A549 (cell line): Measurements from ENCODE around the gene VAMP3. TPM values are rescaled to one million over a fixed set of nuclear protein-coding genes. Genes with fewer than 3 reads are reported as not detected.

ENCODE experiments used
- ATAC-seq, 2 experiments: fragments of 200-7000 bp in 1 of 2; fragments of >200 bp in 1 of 2; cut with Nextera tagmentation in 1 of 2; cut with Tn5 transposase in 1 of 2; 3 replicates each; pipeline versions ENCODE4 v1.8.0 to v1.9.1; 2018 to 2020; ENCODE audit warnings: mild to moderate bottlenecking in 1 of 2, moderate library complexity in 1 of 2
- CTCF ChIA-PET: fragments of 300-600 bp; sonication (Branson Sonifier 250); formaldehyde crosslinking; extraction: SDS; loops from one replicate; lab custom pipeline; 2021; ENCODE audit warnings: antibody characterized with exemption, inconsistent platforms; lab: Yijun Ruan, JAX
- POLR2A ChIA-PET: fragments of 350-600 bp; formaldehyde crosslinking; extraction: SDS; loops from one replicate; lab custom pipeline; 2021; ENCODE audit warnings: antibody characterized with exemption, inconsistent platforms; lab: Yijun Ruan, JAX
- DNase-seq, 2 experiments: peaks; one replicate each; pipeline versions ENCODE4 v3.0.0 to v3.0.0-alpha.2; 2011 to 2016; ENCODE audit warnings: low read depth in 1 of 2, low spot score in 1 of 2
- FAIRE-seq: peaks from 2 replicates; lab custom pipeline; 2011; peaks lifted over from hg19 to GRCh38; lab: Jason Lieb, UNC
- H3K27ac ChIP-seq, 2 experiments: fragments of >200 bp; sonication (Bioruptor Twin); formaldehyde crosslinking; 3 replicates each; pipeline ENCODE4 v1.5.1; 2016 to 2017
- H3K4me1 ChIP-seq: fragments of >200 bp; sonication (Bioruptor Twin); formaldehyde crosslinking; 3 replicates; pipeline ENCODE4 v1.6.1; 2016
- H3K4me2 ChIP-seq: fragments of >200 bp; sonication (Bioruptor Twin); formaldehyde crosslinking; 3 replicates; pipeline ENCODE4 v1.6.1; 2016
- H3K4me3 ChIP-seq: fragments of >200 bp; sonication (Bioruptor Twin); formaldehyde crosslinking; 3 replicates; pipeline ENCODE4 v1.5.1; 2016
- H3K9me3 ChIP-seq: fragments of >200 bp; sonication (Bioruptor Twin); formaldehyde crosslinking; 3 replicates; pipeline ENCODE4 v1.6.1; 2016
- BCL3 ChIP-seq: fragments of >200 bp; sonication (Bioruptor Twin); formaldehyde crosslinking; IDR thresholded peaks from 3 replicates; pipeline ENCODE4 v1.6.1; 2016
- BHLHE40 ChIP-seq: IDR thresholded peaks from 2 replicates; pipeline ENCODE4 v1.6.1; 2012; ENCODE audit warnings: low read depth, low read length, inconsistent platforms
- CBX2 ChIP-seq: fragments of 200-600 bp; sonication (generic); IDR thresholded peaks from 2 replicates; pipeline ENCODE4 v1.6.1; 2016; ENCODE audit warnings: low read depth, mild to moderate bottlenecking, borderline replicate concordance
- CHD2 ChIP-seq: fragments of 150-350 bp; IDR thresholded peaks from 2 replicates; pipeline ENCODE4 v1.6.1; 2014; ENCODE audit warnings: low read length; ENCODE audit not compliant: partially characterized antibody
- CHD4 ChIP-seq: fragments of 200-600 bp; sonication (generic); IDR thresholded peaks from 2 replicates; pipeline ENCODE4 v1.6.1; 2016; ENCODE audit warnings: antibody characterized with exemption, mild to moderate bottlenecking, borderline replicate concordance
- E2F6 ChIP-seq: IDR thresholded peaks from 2 replicates; pipeline ENCODE4 v1.6.1; 2012; ENCODE audit warnings: low read depth, borderline replicate concordance
- EHMT2 ChIP-seq: fragments of 200-600 bp; sonication (generic); IDR thresholded peaks from 2 replicates; pipeline ENCODE4 v1.6.1; 2016; ENCODE audit warnings: antibody characterized with exemption, low read depth, mild to moderate bottlenecking, moderate library complexity
- FOSB ChIP-seq: fragments of 250-450 bp; sonication (Bioruptor Pico); IDR thresholded peaks from 2 replicates; pipeline ENCODE4 v1.5.0; 2020; ENCODE audit warnings: mild to moderate bottlenecking, moderate library complexity
- FOSL2 ChIP-seq, 2 experiments: fragments of 450-650 bp in 1 of 2; fragments of >200 bp in 1 of 2; sonication (Bioruptor Twin) in 1 of 2; formaldehyde crosslinking; IDR thresholded peaks; 2 replicates each; pipeline versions ENCODE4 v1.5.0 to v1.6.1; 2016 to 2020; ENCODE audit warnings: mild to moderate bottlenecking in 1 of 2, moderate library complexity in 1 of 2
- FOXS1 ChIP-seq: fragments of 250-450 bp; sonication (Bioruptor Pico); IDR thresholded peaks from 2 replicates; pipeline ENCODE4 v1.5.0; 2020; ENCODE audit warnings: mild to moderate bottlenecking, moderate library complexity
- HDAC2 ChIP-seq: fragments of 200-600 bp; sonication (generic); IDR thresholded peaks from 2 replicates; pipeline ENCODE4 v1.6.1; 2016
- HEYL ChIP-seq: fragments of 250-450 bp; sonication (Bioruptor Pico); IDR thresholded peaks from 2 replicates; pipeline ENCODE4 v1.8.0; 2021; ENCODE audit warnings: mild to moderate bottlenecking, moderate library complexity
- HMGXB4 ChIP-seq: fragments of 250-450 bp; sonication (Bioruptor Pico); IDR thresholded peaks from 2 replicates; pipeline ENCODE4 v1.5.0; 2021; ENCODE audit warnings: mild to moderate bottlenecking, moderate library complexity, borderline replicate concordance
- JUN ChIP-seq, 2 experiments: fragments of >200 bp; sonication (Bioruptor Twin); formaldehyde crosslinking; IDR thresholded peaks; 2 replicates in 1 of 2; 3 replicates in 1 of 2; pipeline ENCODE4 v1.6.1; 2016 to 2017
- KDM5A ChIP-seq: fragments of 200-600 bp; sonication (generic); IDR thresholded peaks from 2 replicates; pipeline ENCODE4 v1.6.1; 2016; ENCODE audit warnings: antibody characterized with exemption, mild to moderate bottlenecking
- MYC ChIP-seq: IDR thresholded peaks from 2 replicates; pipeline ENCODE4 v1.6.1; 2012; ENCODE audit warnings: mild to moderate bottlenecking, inconsistent platforms, low read length, improper control_type of control experiment, borderline replicate concordance
- NPAS2 ChIP-seq: fragments of 250-450 bp; sonication (Bioruptor Pico); IDR thresholded peaks from 2 replicates; pipeline ENCODE4 v1.8.0; 2022; ENCODE audit warnings: mild to moderate bottlenecking, moderate library complexity, borderline replicate concordance
- NR3C1 ChIP-seq: fragments of >200 bp; sonication (Bioruptor Twin); formaldehyde crosslinking; IDR thresholded peaks from 3 replicates; pipeline ENCODE4 v1.6.1; 2017
- PHF8 ChIP-seq: fragments of 200-600 bp; sonication (generic); IDR thresholded peaks from 2 replicates; pipeline ENCODE4 v1.6.1; 2016; ENCODE audit warnings: low read depth, mild to moderate bottlenecking, antibody characterized with exemption, moderate library complexity, borderline replicate concordance
- POLR2A ChIP-seq: IDR thresholded peaks from 2 replicates; pipeline ENCODE4 v1.6.1; 2012; ENCODE audit warnings: mild to moderate bottlenecking, low read length
- REST ChIP-seq: fragments of 200-600 bp; sonication (generic); IDR thresholded peaks from 2 replicates; pipeline ENCODE4 v1.6.1; 2016; ENCODE audit warnings: antibody characterized with exemption, mild to moderate bottlenecking, moderate library complexity
- SREBF2 ChIP-seq: fragments of 450-650 bp; IDR thresholded peaks from 2 replicates; pipeline ENCODE4 v1.6.1; 2014; ENCODE audit warnings: mild to moderate bottlenecking, moderate library complexity
- TFCP2L1 ChIP-seq: fragments of 250-450 bp; sonication (Bioruptor Pico); IDR thresholded peaks from 2 replicates; pipeline ENCODE4 v1.5.0; 2021; ENCODE audit warnings: mild to moderate bottlenecking
- USF2 ChIP-seq: fragments of 450-650 bp; IDR thresholded peaks from 2 replicates; pipeline ENCODE4 v1.6.1; 2014; ENCODE audit warnings: antibody characterized with exemption
- ZC3H11A ChIP-seq: fragments of 450-650 bp; IDR thresholded peaks from 2 replicates; pipeline ENCODE4 v1.6.1; 2014; ENCODE audit warnings: antibody characterized with exemption, mild to moderate bottlenecking
- WGBS: methylation state at CpG from one replicate; pipeline ENCODE4 v1.1.6; 2017; ENCODE audit errors: missing lambda C conversion rate; 5-methylcytosine and 5-hydroxymethylcytosine counted together
- polyA minus RNA-seq: library from RNA; depleted of rRNA, polyadenylated mRNA; stranded (reverse); fragments of >200 nt; gene quantifications from 2 replicates; pipeline ENCODE4 v1.2.3, GENCODE V29; 2011; rRNA and poly(A)+ RNA removed
- polyA plus RNA-seq, 4 experiments: library from polyadenylated mRNA; depleted of rRNA in 3 of 4; stranded (reverse); fragments of >200 nt; fragmentation: RNase III in 1 of 4; extraction: RNeasy Plus Mini Kit Qiagen cat#74134 plus additional on column Dnase treatment in 1 of 4; gene quantifications; 2 replicates in 3 of 4; 3 replicates in 1 of 4; pipeline ENCODE4 v1.2.3, GENCODE V29; 2011 to 2017

VAMP3 gene
- polyA plus RNA-seq (2011; rRNA removed) = 79.3 and 85.7 TPM in 2 replicates
- polyA plus RNA-seq (2012; cell fraction: cytosol; rRNA removed) = 36.7 and 43.1 TPM in 2 replicates
- 9.7 and 17.7 TPM in 2 replicates for polyA plus RNA-seq (2012; cell fraction: nucleus; rRNA removed)
- polyA plus RNA-seq (2017; fragmentation: RNase III; extraction: RNeasy Plus Mini Kit Qiagen cat#74134 plus additional on column Dnase treatment) = 63.6 to 66.9 TPM (median 65.1 TPM) in 3 replicates
- 29.8 and 32.9 TPM in 2 replicates for polyA minus RNA-seq

- TF ChIP-seq EHMT2 (no peak), JUN (IDR thresholded peaks at IDR 0.05) (peak in 1 of 2 experiments; percentile 42; a peak in 1 of 5 replicates), PHF8 (peak; percentile 58; the same call in 1 of the 2 replicates), HDAC2 (no peak), E2F6 (0 out of 2 replicates have a peak, but pooled peaks have one; percentile 1), FOSL2 (IDR thresholded peaks at IDR 0.05) (no peak), FOSL2 (CRISPR knock-in tag; IDR thresholded peaks at IDR 0.05) (no peak), FOXS1 (CRISPR knock-in tag) (no peak), USF2 (no peak), ZC3H11A (no peak), POLR2A (peak; percentile 52), MYC (no peak), BCL3 (0 out of 3 replicates have a peak, but pooled peaks have one; percentile 18), KDM5A (peak; percentile 76)
- peak within 1 kb of the TSS; percentile 96 for H3K4me3 ChIP-seq
- CTCF ChIA-PET = interaction anchor here (0.8 to 2.3 kb wide), 4 partner anchors 16 to 103 kb away, joined by 3 to 8 read pairs (median 6); no protein-coding TSS in a partner anchor
- no CpG with 5 or more reads among the region's 97 CpGs for WGBS
- H3K4me1 ChIP-seq = peaks cover 10% of the 10 kb centered on the region; the same call in 1 of the 3 replicates
- DNase-seq (peak; percentile 73 to 80), ATAC-seq (peak; percentile 91 to 92), FAIRE-seq (no peak)
- H3K27ac ChIP-seq = peak within 1 kb of the TSS; percentile 81 to 95
- POLR2A ChIA-PET = no interaction called here
- H3K4me2 ChIP-seq = peak within 1 kb of the TSS; percentile 79
- no peaks in the 10 kb centered on the region for H3K9me3 ChIP-seq
These were observed at the start of gene VAMP3 for GRCh38 chr1:7770997-7771822. Gene VAMP3, plus strand, starts transcription at chr1:7771296. Its CDS starts 88 bp downstream, at chr1:7771384.

GRCh38 chr1:7721940-7722669, 49.0 kb upstream of the VAMP3 start:
- Histone ChIP-seq H3K9me3 (no peaks in the 10 kb centered on the region), H3K4me2 (no peak overlapping the region), H3K4me1 (no peaks in the 10 kb centered on the region), H3K27ac (no peak overlapping the region), H3K4me3 (no peak overlapping the region)
- ATAC-seq (no peak), DNase-seq (no peak), FAIRE-seq (no peak)
- TF ChIP-seq PHF8 (no peak), TFCP2L1 (CRISPR knock-in tag) (no peak), NR3C1 (no peak), BHLHE40 (no peak), CBX2 (no peak), CHD4 (no peak), JUN (IDR thresholded peaks at IDR 0.05) (no peak), SREBF2 (no peak), HMGXB4 (no peak), HEYL (CRISPR knock-in tag) (no peak), NPAS2 (CRISPR knock-in tag) (no peak), CHD2 (no peak), REST (no peak), FOSB (CRISPR knock-in tag) (no peak)
- CTCF ChIA-PET = interaction anchor here (0.5 to 3.3 kb wide), 4 partner anchors 31 to 55 kb away, joined by 3 to 14 read pairs (median 4); no protein-coding TSS in a partner anchor
- POLR2A ChIA-PET = no interaction called here
- WGBS = 23% methylated on average over 5 of the region's 5 CpGs
